Progenitor cell of endocrine pancreas (in vitro differentiated cells): ENCODE data around the gene ARRB2. TPM values are rescaled to one million over a fixed set of nuclear protein-coding genes. Genes with fewer than 3 reads are reported as not detected.

Source experiments
- DNase-seq: peaks from one replicate; pipeline ENCODE4 v3.0.0; 2021; ENCODE audit warnings: low spot score; ENCODE audit not compliant: unreplicated experiment
- H3K27ac Mint-ChIP-seq: 2 replicates; pipeline ENCODE4 v1.8.0; 2021; ENCODE audit warnings: mild to moderate bottlenecking, moderate library complexity, mixed read lengths
- H3K27me3 Mint-ChIP-seq: 2 replicates; pipeline ENCODE4 v1.8.0; 2021; ENCODE audit warnings: mixed read lengths
- H3K36me3 Mint-ChIP-seq: 2 replicates; pipeline ENCODE4 v1.8.0; 2022; ENCODE audit warnings: mixed read lengths; ENCODE audit not compliant: insufficient read depth
- H3K4me1 Mint-ChIP-seq: 2 replicates; pipeline ENCODE4 v1.8.0; 2021; ENCODE audit warnings: low read depth, mixed read lengths
- H3K4me3 Mint-ChIP-seq: 2 replicates; pipeline ENCODE4 v1.8.0; 2021; ENCODE audit warnings: low read depth, mild to moderate bottlenecking, moderate library complexity, mixed read lengths
- H3K9me3 Mint-ChIP-seq: 2 replicates; pipeline ENCODE4 v1.8.0; 2021; ENCODE audit warnings: low read depth, mixed read lengths
- CTCF ChIP-seq: fragments of 200-600 bp; sonication (generic); IDR thresholded peaks from one replicate; pipeline ENCODE4 v1.5.0; 2021; ENCODE audit warnings: antibody characterized with exemption, mild to moderate bottlenecking; ENCODE audit not compliant: unreplicated experiment
- total RNA-seq: library from RNA; stranded (reverse); gene quantifications from 2 replicates; pipeline ENCODE4 v1.2.1, GENCODE V29; 2021

Gene ARRB2
- total RNA-seq, 1 donor from 2014 or later, result 52.6 TPM

DNA sequence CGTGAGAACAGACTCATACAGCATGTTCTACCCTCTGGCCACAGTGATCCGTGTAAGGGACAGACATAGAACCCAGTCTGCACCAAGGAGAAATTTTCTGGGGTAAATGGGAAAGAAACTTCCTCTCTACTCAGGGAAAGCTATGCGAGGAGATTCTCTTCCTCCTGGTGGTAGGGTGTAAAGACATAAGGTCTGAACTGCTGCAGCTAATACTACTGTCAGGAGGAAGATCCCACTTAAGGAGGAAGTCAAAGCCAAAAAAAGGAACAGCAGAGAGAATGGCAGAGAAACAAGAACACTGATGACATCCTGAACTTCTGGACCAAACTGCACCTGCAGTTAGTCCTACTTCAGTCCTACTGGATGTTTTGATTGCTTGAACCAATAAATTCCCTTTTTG is 54.2 kb downstream of the ARRB2 start:
- TF ChIP-seq CTCF, result no peak
- Mint-ChIP-seq H3K27ac (no peak overlapping the region), H3K27me3 (no peaks in the 10 kb centered on the region)

GRCh38 chr17:4766201-4766600 is 55.8 kb downstream of the ARRB2 start:
- no peaks in the 10 kb centered on the region for H3K27me3 Mint-ChIP-seq
- H3K4me3 Mint-ChIP-seq, result no peak overlapping the region
- H3K4me1 Mint-ChIP-seq, result peaks cover 1% of the 10 kb centered on the region
- TF ChIP-seq CTCF, result no peak
- H3K36me3 Mint-ChIP-seq, result no peaks in the 10 kb centered on the region
- DNase-seq, result no peak
- H3K9me3 Mint-ChIP-seq, result no peaks in the 10 kb centered on the region
- H3K27ac Mint-ChIP-seq, result no peak overlapping the region

More for the DNA sequence above, 54.2 kb downstream of the ARRB2 start:
- no peaks in the 10 kb centered on the region for H3K4me1 Mint-ChIP-seq
- H3K9me3 Mint-ChIP-seq, result no peaks in the 10 kb centered on the region
- no peaks in the 10 kb centered on the region for H3K36me3 Mint-ChIP-seq
- no peak overlapping the region for H3K4me3 Mint-ChIP-seq
- DNase-seq, result no peak

DNA sequence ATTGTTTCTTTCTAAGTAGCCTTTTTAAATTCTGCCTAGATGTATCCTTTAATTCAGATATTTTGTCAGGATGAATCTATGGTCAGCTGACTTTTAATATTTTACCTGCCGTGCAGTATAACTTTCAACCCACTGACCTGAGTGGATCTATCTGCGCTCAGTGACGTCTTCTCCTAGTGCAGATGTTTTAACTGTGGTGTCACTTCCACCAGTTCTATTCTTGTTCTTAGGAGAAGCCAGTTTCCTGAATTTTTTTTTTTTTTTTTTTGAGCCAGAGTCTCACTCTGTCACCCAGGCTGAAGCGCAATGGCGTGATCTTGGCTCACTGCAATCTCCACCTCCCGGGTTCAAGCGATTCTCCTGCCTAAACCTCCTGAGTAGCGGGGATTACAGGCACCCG is 56.3 kb downstream of the ARRB2 start:
- Mint-ChIP-seq H3K27ac (no peak overlapping the region), H3K4me3 (no peak overlapping the region), H3K9me3 (no peaks in the 10 kb centered on the region), H3K36me3 (no peaks in the 10 kb centered on the region), H3K27me3 (peaks cover 2% of the 10 kb centered on the region), H3K4me1 (peaks cover 4% of the 10 kb centered on the region)
- no peak for TF ChIP-seq CTCF
- no peak for DNase-seq

DNA sequence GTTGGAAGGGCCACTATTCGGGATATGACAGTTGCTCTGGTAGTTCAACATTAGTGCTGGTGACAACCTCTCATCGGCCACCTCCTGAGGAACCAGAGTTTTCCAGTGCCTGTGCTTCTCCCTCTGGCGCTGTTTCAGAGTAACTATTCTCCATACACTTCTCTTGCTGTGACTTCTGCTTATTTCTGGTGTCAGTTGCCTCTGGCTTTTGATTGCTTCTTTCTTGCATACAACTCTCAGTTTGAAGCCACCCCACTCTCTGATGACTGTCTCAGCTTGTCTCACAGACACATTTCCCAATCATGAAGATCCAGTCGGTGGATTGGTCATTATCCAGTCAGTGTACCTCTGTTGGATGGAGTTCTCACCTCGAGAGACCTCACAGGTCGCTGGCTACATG is 57.9 kb downstream of the ARRB2 start:
- H3K27ac Mint-ChIP-seq, result no peak overlapping the region
- H3K27me3 Mint-ChIP-seq, result peaks cover 4% of the 10 kb centered on the region
- H3K9me3 Mint-ChIP-seq, result no peaks in the 10 kb centered on the region
- TF ChIP-seq CTCF, result no peak
- H3K4me3 Mint-ChIP-seq, result no peak overlapping the region
- DNase-seq, result no peak
- H3K36me3 Mint-ChIP-seq, result no peaks in the 10 kb centered on the region
- H3K4me1 Mint-ChIP-seq, result peaks cover 7% of the 10 kb centered on the region

- Mint-ChIP-seq H3K4me1 (peaks cover 7% of the 10 kb centered on the region), H3K9me3 (no peaks in the 10 kb centered on the region), H3K27me3 (peaks cover 7% of the 10 kb centered on the region), H3K27ac (no peak overlapping the region), H3K4me3 (no peak overlapping the region), H3K36me3 (no peaks in the 10 kb centered on the region)
- DNase-seq, result no peak
- TF ChIP-seq CTCF, result no peak
These were observed 59.2 kb downstream of the ARRB2 start for GRCh38 chr17:4769628-4770027.

Other genes starting within 250 kb of the ARRB2 start
- gene SPNS2, start 211.8 kb upstream of the ARRB2 start, total RNA-seq, result 0.60 and 1.5 TPM in 2 replicates
- gene MYBBP1A, start 155.2 kb upstream of the ARRB2 start, total RNA-seq, result 55.2 and 55.6 TPM in 2 replicates
- not detected in 2 replicates for gene GGT6, start 150.1 kb upstream of the ARRB2 start, total RNA-seq
- 8.3 and 8.6 TPM in 2 replicates for gene SMTNL2, start 126.1 kb upstream of the ARRB2 start, total RNA-seq
- gene ALOX15, start 69.0 kb upstream of the ARRB2 start, total RNA-seq, result 0.33 and 0.69 TPM in 2 replicates
- 95.2 and 103 TPM in 2 replicates for gene PELP1, start 6.5 kb upstream of the ARRB2 start, total RNA-seq
- 19.6 and 22.4 TPM in 2 replicates for gene MED11, start 20.8 kb downstream of the ARRB2 start, total RNA-seq
- gene ZMYND15, start 29.2 kb downstream of the ARRB2 start, total RNA-seq, result 0.18 and 0.22 TPM in 2 replicates
- gene CXCL16, start 29.3 kb downstream of the ARRB2 start, total RNA-seq, result 4.0 and 4.3 TPM in 2 replicates
- gene TM4SF5, start 61.3 kb downstream of the ARRB2 start, total RNA-seq, result 0.44 and 0.57 TPM in 2 replicates
- gene VMO1, start 75.7 kb downstream of the ARRB2 start, total RNA-seq, result 1.3 and 2.0 TPM in 2 replicates
- 4.0 and 4.1 TPM in 2 replicates for gene GLTPD2, start 78.3 kb downstream of the ARRB2 start, total RNA-seq
- 126 and 137 TPM in 2 replicates for gene PSMB6, start 85.5 kb downstream of the ARRB2 start, total RNA-seq
- gene PLD2, start 96.5 kb downstream of the ARRB2 start, total RNA-seq, result 80.3 and 81.0 TPM in 2 replicates
- 139 and 145 TPM in 2 replicates for gene MINK1, start 122.7 kb downstream of the ARRB2 start, total RNA-seq
- 3.6 and 3.7 TPM in 2 replicates for gene C17orf107, start 188.9 kb downstream of the ARRB2 start, total RNA-seq
- 0.31 and 0.36 TPM in 2 replicates for gene CHRNE, start 192.5 kb downstream of the ARRB2 start, total RNA-seq
- not detected in 2 replicates for gene GP1BA, start 221.6 kb downstream of the ARRB2 start, total RNA-seq
- gene SLC25A11, start 229.4 kb downstream of the ARRB2 start, total RNA-seq, result 46.8 and 47.4 TPM in 2 replicates
- 97.4 and 106 TPM in 2 replicates for gene RNF167, start 229.6 kb downstream of the ARRB2 start, total RNA-seq
- 372 and 404 TPM in 2 replicates for gene PFN1, start 237.9 kb downstream of the ARRB2 start, total RNA-seq
- gene ENO3, start 240.5 kb downstream of the ARRB2 start, total RNA-seq, result 23.4 and 25.8 TPM in 2 replicates